OCI-LY7 (cell line): ENCODE measurements around the gene SLC37A2. TPM values are rescaled to one million over a fixed set of nuclear protein-coding genes. Genes with fewer than 3 reads are reported as not detected.
"Not testable (repeated sequence)": the region's sequence is repeated elsewhere in the genome, so short reads cannot be mapped to it uniquely, and the experiment has no call there.

Experiments used
- BruUV-seq: library from RNA; stranded (reverse); fragments of 400-500 nt; replicated peaks from 2 replicates; lab custom pipeline; 2021; lab: Mats Ljungman, UMichigan
- CTCF ChIA-PET: fragments of 300-600 bp; sonication (Branson Sonifier 250); formaldehyde crosslinking; loops from one replicate; lab custom pipeline; 2022; ENCODE audit warnings: antibody characterized with exemption; ENCODE audit not compliant: unreplicated experiment; lab: Charles Lee
- POLR2A ChIA-PET: fragments of 300-600 bp; sonication (Branson Sonifier 250); formaldehyde crosslinking; loops from one replicate; lab custom pipeline; 2022; ENCODE audit warnings: antibody characterized with exemption; lab: Charles Lee
- DNase-seq: peaks from one replicate; pipeline ENCODE4 v3.0.0-alpha.2; 2015; ENCODE audit warnings: low spot score
- H2AFZ ChIP-seq: fragments of 200-600 bp; sonication (generic), shearing (Covaris generic); 2 replicates; pipeline ENCODE4 v1.6.1; 2014; ENCODE audit warnings: mild to moderate bottlenecking, antibody characterized with exemption, low read length, moderate library complexity
- H3K27ac ChIP-seq: fragments of 200-600 bp; sonication (generic); 2 replicates; pipeline ENCODE4 v1.5.1; 2014; ENCODE audit warnings: mixed run types, low read depth, mild to moderate bottlenecking, moderate library complexity, low read length, inconsistent platforms; ENCODE audit not compliant: poor library complexity, severe bottlenecking
- H3K36me3 ChIP-seq: fragments of 200-600 bp; sonication (generic); 2 replicates; pipeline ENCODE4 v1.6.1; 2014; ENCODE audit warnings: mild to moderate bottlenecking, antibody characterized with exemption, low read length, moderate library complexity, mixed read lengths; ENCODE audit not compliant: insufficient read depth
- H3K4me1 ChIP-seq: fragments of 200-600 bp; sonication (generic); 2 replicates; pipeline ENCODE4 v1.5.1; 2014; ENCODE audit warnings: mild to moderate bottlenecking, low read length; ENCODE audit not compliant: insufficient read depth, poor library complexity, severe bottlenecking
- H3K4me2 ChIP-seq: fragments of 200-600 bp; sonication (generic); 2 replicates; pipeline ENCODE4 v1.6.1; 2014; ENCODE audit warnings: mild to moderate bottlenecking, low read length
- H3K4me3 ChIP-seq: fragments of 200-600 bp; sonication (generic); 2 replicates; pipeline ENCODE4 v1.5.1; 2014; ENCODE audit warnings: mild to moderate bottlenecking, low read depth, low read length; ENCODE audit not compliant: poor library complexity, severe bottlenecking
- H3K79me2 ChIP-seq: fragments of 200-600 bp; sonication (generic); 2 replicates; pipeline ENCODE4 v1.6.1; 2016; ENCODE audit warnings: low read depth, mild to moderate bottlenecking, low read length, moderate library complexity, mixed read lengths; ENCODE audit not compliant: insufficient read depth
- H3K9me2 ChIP-seq: fragments of 200-600 bp; sonication (generic); 2 replicates; pipeline ENCODE4 v1.6.1; 2016; ENCODE audit warnings: mild to moderate bottlenecking, low read length, mixed read lengths; ENCODE audit not compliant: insufficient read depth
- H3K9me3 ChIP-seq: fragments of 200-600 bp; sonication (generic); 2 replicates; pipeline ENCODE4 v1.6.1; 2014; ENCODE audit warnings: mild to moderate bottlenecking, mixed run types, low read length, mixed read lengths
- H4K20me1 ChIP-seq: fragments of 200-600 bp; sonication (generic); 2 replicates; pipeline ENCODE4 v1.6.1; 2014; ENCODE audit warnings: mild to moderate bottlenecking, antibody characterized with exemption, low read length, moderate library complexity, mixed read lengths; ENCODE audit not compliant: insufficient read depth
- CTCF ChIP-seq: fragments of 200-600 bp; sonication (generic); conservative IDR thresholded peaks from 2 replicates; pipeline ENCODE4 v1.5.1; 2014; ENCODE audit warnings: mild to moderate bottlenecking, antibody characterized with exemption, low read length, moderate library complexity, mixed read lengths
- EZH2phosphoT487 ChIP-seq: fragments of 200-600 bp; sonication (generic); IDR thresholded peaks from 2 replicates; pipeline ENCODE4 v1.6.1; 2018; ENCODE audit warnings: low read depth, borderline replicate concordance, mild to moderate bottlenecking, mixed run types, antibody characterized with exemption, low read length, moderate library complexity, mixed read lengths
- intact Hi-C: fragments of 100-400 bp; cut with micrococcal nuclease; formaldehyde crosslinking; loops from one replicate; pipeline ENCODE4 v1.10.0; 2022; ENCODE audit not compliant: unreplicated experiment
- total RNA-seq, 2 experiments: library from RNA; depleted of rRNA in 1 of 2; stranded (reverse); fragments of >200 nt in 1 of 2; shearing (Covaris generic) in 1 of 2; gene quantifications; 2 replicates each; pipeline ENCODE4 v1.2.3, GENCODE V29; 2014 to 2022

SLC37A2 gene
- total RNA-seq, 2 experiments from 2014 or later, result 0.57 to 0.93 TPM

- H3K4me2 ChIP-seq, result no peak overlapping the region
- ChIA-PET POLR2A (no interaction called here), CTCF (no interaction called here)
- no peaks in the 10 kb centered on the region for H3K4me1 ChIP-seq
- no peak overlapping the region for H3K4me3 ChIP-seq
- TF ChIP-seq CTCF (no peak), EZH2phosphoT487 (no peak)
- BruUV-seq, result no TSS peak
- H2AFZ ChIP-seq, result no peak overlapping the region
- H3K79me2 ChIP-seq, result no peaks in the 10 kb centered on the region
- no peak overlapping the region for H3K27ac ChIP-seq
- H3K9me2 ChIP-seq, result no peaks in the 10 kb centered on the region
- no peaks in the 10 kb centered on the region for H3K36me3 ChIP-seq
- intact Hi-C loops, result no loop called here
- no peak for DNase-seq
- H3K9me3 ChIP-seq, result no peaks in the 10 kb centered on the region
- no peaks in the 10 kb centered on the region; the same call in 1 of the 2 replicates for H4K20me1 ChIP-seq
Observed at GRCh38 chr11:125022551-125022950, 40.6 kb upstream of the SLC37A2 start.

- Histone ChIP-seq H3K4me3 (no peak overlapping the region), H3K9me3 (no peaks in the 10 kb centered on the region), H3K79me2 (no peaks in the 10 kb centered on the region), H3K9me2 (no peaks in the 10 kb centered on the region), H3K36me3 (no peaks in the 10 kb centered on the region), H3K4me1 (no peaks in the 10 kb centered on the region), H3K4me2 (no peak overlapping the region), H2AFZ (no peak overlapping the region), H3K27ac (no peak overlapping the region), H4K20me1 (no peaks in the 10 kb centered on the region)
- POLR2A ChIA-PET, result interaction anchor here (0.7 kb wide), 1 partner anchor 99 kb away, joined by 5 read pairs; no protein-coding TSS in a partner anchor
- no TSS peak for BruUV-seq
- CTCF ChIA-PET, result no interaction called here
- no peak for DNase-seq
- TF ChIP-seq EZH2phosphoT487, result no peak
- TF ChIP-seq CTCF, result no peak
- intact Hi-C loops, result no loop called here
Observed at GRCh38 chr11:125025968-125026367, 37.1 kb upstream of the SLC37A2 start.

GRCh38 chr11:125029431-125029830 is 33.7 kb upstream of the SLC37A2 start:
- H3K4me1 ChIP-seq, H3K27ac ChIP-seq, H4K20me1 ChIP-seq, DNase-seq, CTCF ChIA-PET, BruUV-seq, intact Hi-C loops, H3K79me2 ChIP-seq, H3K36me3 ChIP-seq, H3K9me2 ChIP-seq, POLR2A ChIA-PET, H2AFZ ChIP-seq, H3K4me3 ChIP-seq, H3K4me2 ChIP-seq, H3K9me3 ChIP-seq: not testable (repeated sequence)
